GM13976 (cell line): ENCODE results near the gene C3orf18.

ENCODE experiments used
- DNase-seq: peaks from one replicate; pipeline ENCODE4 v3.0.0; 2012; ENCODE audit warnings: low spot score
- CTCF ChIP-seq: IDR thresholded peaks from 2 replicates; pipeline ENCODE4 v1.5.1; 2012; ENCODE audit warnings: borderline replicate concordance, mild to moderate bottlenecking; ENCODE audit not compliant: insufficient read depth; ENCODE audit errors: extremely low read depth, missing control alignments, control extremely low read depth
- in situ Hi-C: fragments of 300-500 bp; cut with MboI; formaldehyde crosslinking; loops from one replicate; pipeline ENCODE4 v1.12.0; 2022; ENCODE audit warnings: low sequenced_read_pairs, mixed read lengths, inconsistent platforms; ENCODE audit not compliant: unreplicated experiment

The C3orf18 gene

GRCh38 chr3:50525191-50525910 is 42.2 kb downstream of the C3orf18 start:
- no peak for DNase-seq
- no peak for TF ChIP-seq CTCF
- in situ Hi-C loops, result no loop called here

GRCh38 chr3:50524746-50525145 is 42.8 kb downstream of the C3orf18 start:
- in situ Hi-C loops, result no loop called here
- no peak for TF ChIP-seq CTCF
- DNase-seq, result no peak

GRCh38 chr3:50523279-50523811 is 44.2 kb downstream of the C3orf18 start:
- no peak for DNase-seq
- TF ChIP-seq CTCF, result no peak
- in situ Hi-C loops, result no loop called here

- DNase-seq, result no peak
- in situ Hi-C loops, result no loop called here
- TF ChIP-seq CTCF, result no peak
These were observed 46.0 kb downstream of the C3orf18 start for GRCh38 chr3:50521572-50521971.

GRCh38 chr3:50520849-50521248 is 46.7 kb downstream of the C3orf18 start:
- no peak for DNase-seq
- in situ Hi-C loops, result no loop called here
- TF ChIP-seq CTCF, result no peak

GRCh38 chr3:50519471-50520089 is 48.0 kb downstream of the C3orf18 start:
- TF ChIP-seq CTCF, result peak; percentile 77
- in situ Hi-C loops, result no loop called here
- peak; percentile 77 for DNase-seq
